Hepatocyte (in vitro differentiated cells): ENCODE results near the gene GATA6. TPM values are rescaled to one million over a fixed set of nuclear protein-coding genes. Genes with fewer than 3 reads are reported as not detected.

Source experiments
- DNase-seq: peaks from one replicate; pipeline ENCODE4 v3.0.0-alpha.2; 2016; ENCODE audit warnings: low spot score
- H2AFZ ChIP-seq: fragments of 200-600 bp; sonication (generic); 2 replicates; pipeline ENCODE4 v1.6.0; 2016; ENCODE audit warnings: antibody characterized with exemption, mild to moderate bottlenecking
- H3K27ac ChIP-seq: fragments of 200-600 bp; sonication (generic); 2 replicates; pipeline ENCODE4 v1.5.1; 2016; ENCODE audit warnings: mild to moderate bottlenecking
- H3K27me3 ChIP-seq: fragments of 200-600 bp; sonication (generic); 2 replicates; pipeline ENCODE4 v1.6.1; 2016
- H3K36me3 ChIP-seq: fragments of 200-600 bp; sonication (generic); replicated peaks from 2 replicates; pipeline ENCODE4 v1.5.1; 2016; ENCODE audit warnings: low read depth; ENCODE audit not compliant: insufficient read depth
- H3K4me1 ChIP-seq: fragments of 200-600 bp; sonication (generic); 2 replicates; pipeline ENCODE4 v1.5.1; 2016; ENCODE audit warnings: mild to moderate bottlenecking, moderate library complexity; ENCODE audit not compliant: insufficient read depth
- H3K4me2 ChIP-seq: fragments of 200-600 bp; sonication (generic); 2 replicates; pipeline ENCODE4 v1.6.0; 2016
- H3K4me3 ChIP-seq: fragments of 200-600 bp; sonication (generic); 2 replicates; pipeline ENCODE4 v1.5.1; 2016; ENCODE audit warnings: mild to moderate bottlenecking
- H3K79me2 ChIP-seq: fragments of 200-600 bp; sonication (generic); 2 replicates; pipeline ENCODE4 v1.6.0; 2017; ENCODE audit warnings: mild to moderate bottlenecking
- H3K9me2 ChIP-seq: fragments of 200-600 bp; sonication (generic); replicated peaks from 2 replicates; pipeline ENCODE4 v1.6.0; 2017; ENCODE audit warnings: mild to moderate bottlenecking; ENCODE audit not compliant: insufficient read depth
- H3K9me3 ChIP-seq: fragments of 200-600 bp; sonication (generic); 2 replicates; pipeline ENCODE4 v1.5.1; 2016; ENCODE audit warnings: low read depth, mild to moderate bottlenecking
- H4K20me1 ChIP-seq: fragments of 200-600 bp; sonication (generic); 2 replicates; pipeline ENCODE4 v1.6.0; 2016; ENCODE audit warnings: mild to moderate bottlenecking; ENCODE audit not compliant: insufficient read depth, poor library complexity, severe bottlenecking
- CTCF ChIP-seq: fragments of 200-600 bp; sonication (generic); IDR thresholded peaks from 2 replicates; pipeline ENCODE4 v1.5.1; 2016; ENCODE audit warnings: antibody characterized with exemption, mild to moderate bottlenecking; ENCODE audit not compliant: poor library complexity
- EZH2 ChIP-seq: fragments of 200-600 bp; sonication (generic); IDR thresholded peaks from 2 replicates; pipeline ENCODE4 v1.6.1; 2016; ENCODE audit warnings: antibody characterized with exemption, mild to moderate bottlenecking, borderline replicate concordance
- EZH2phosphoT487 ChIP-seq: fragments of 200-600 bp; sonication (generic); IDR thresholded peaks from one replicate; pipeline ENCODE4 v1.6.1; 2018; ENCODE audit warnings: antibody characterized with exemption, mild to moderate bottlenecking, low read depth, moderate library complexity; ENCODE audit not compliant: unreplicated experiment, severe bottlenecking
- WGBS: methylation state at CpG from one replicate; pipeline ENCODE4 v1.1.6; 2016; ENCODE audit warnings: low lambda C conversion rate; ENCODE audit errors: missing lambda C conversion rate; 5-methylcytosine and 5-hydroxymethylcytosine counted together
- polyA plus RNA-seq: library from polyadenylated mRNA; unstranded; fragments of >200 nt; fragmentation: Nextera tagmentation; extraction: Ambion mirVana; gene quantifications from 2 replicates; pipeline ENCODE4 v1.2.1, GENCODE V29; 2016
- total RNA-seq: library from RNA; depleted of rRNA; stranded (reverse); fragments of >200 nt; gene quantifications from 2 replicates; pipeline ENCODE4 v1.2.3, GENCODE V29; 2014

Gene GATA6
- total and polyA plus RNA-seq, 2 experiments from 2014 or later: 125 to 128 TPM

GRCh38 chr18:22172120-22172582 is 2.8 kb downstream of the GATA6 start:
- no peak for DNase-seq
- Histone ChIP-seq H2AFZ (no peak overlapping the region), H3K4me3 (peak overlapping the region; percentile 98), H4K20me1 (peaks cover 58% of the 10 kb centered on the region), H3K27ac (peak overlapping the region; percentile 100), H3K4me1 (no peaks in the 10 kb centered on the region), H3K79me2 (peaks cover 90% of the 10 kb centered on the region), H3K9me3 (no peaks in the 10 kb centered on the region), H3K4me2 (peak overlapping the region; percentile 84), H3K36me3 (no peaks in the 10 kb centered on the region), H3K27me3 (no peaks in the 10 kb centered on the region), H3K9me2 (no peaks in the 10 kb centered on the region)
- WGBS: 8% methylated on average over 19 of the region's 34 CpGs
- TF ChIP-seq EZH2phosphoT487: peak; percentile 36
- no peak for TF ChIP-seq EZH2

GRCh38 chr18:22172594-22173049 is 3.2 kb downstream of the GATA6 start:
- H3K4me3 ChIP-seq: peak overlapping the region; percentile 98
- peak overlapping the region; percentile 100 for H3K27ac ChIP-seq
- H3K4me1 ChIP-seq: no peaks in the 10 kb centered on the region
- no peaks in the 10 kb centered on the region for H3K27me3 ChIP-seq
- no peak overlapping the region for H2AFZ ChIP-seq
- peaks cover 58% of the 10 kb centered on the region for H4K20me1 ChIP-seq
- peaks cover 90% of the 10 kb centered on the region for H3K79me2 ChIP-seq
- H3K4me2 ChIP-seq: peak overlapping the region; percentile 84
- H3K9me2 ChIP-seq: no peaks in the 10 kb centered on the region
- no peaks in the 10 kb centered on the region for H3K36me3 ChIP-seq
- TF ChIP-seq EZH2phosphoT487: no peak
- no peak for TF ChIP-seq EZH2
- TF ChIP-seq CTCF: no peak
- H3K9me3 ChIP-seq: no peaks in the 10 kb centered on the region
- WGBS: 12% methylated on average over 7 of the region's 7 CpGs
- no peak for DNase-seq

GRCh38 chr18:22173221-22173927 is 4.0 kb downstream of the GATA6 start:
- Histone ChIP-seq H3K4me3 (peak overlapping the region; percentile 98), H3K4me1 (no peaks in the 10 kb centered on the region), H3K9me2 (no peaks in the 10 kb centered on the region), H3K4me2 (peak overlapping the region; percentile 84), H3K9me3 (no peaks in the 10 kb centered on the region), H3K27ac (peak overlapping the region; percentile 100), H4K20me1 (peaks cover 61% of the 10 kb centered on the region), H3K36me3 (no peaks in the 10 kb centered on the region), H3K27me3 (no peaks in the 10 kb centered on the region), H3K79me2 (peaks cover 89% of the 10 kb centered on the region), H2AFZ (no peak overlapping the region)
- no peak for DNase-seq
- 18% methylated on average over 22 of the region's 22 CpGs for WGBS
- peak; percentile 2 for TF ChIP-seq CTCF
- TF ChIP-seq EZH2phosphoT487: no peak

GRCh38 chr18:22173928-22174301 is 4.5 kb downstream of the GATA6 start:
- Histone ChIP-seq H3K4me3 (peak overlapping the region; percentile 98), H3K9me3 (no peaks in the 10 kb centered on the region), H3K79me2 (peaks cover 90% of the 10 kb centered on the region), H3K27me3 (no peaks in the 10 kb centered on the region), H3K36me3 (no peaks in the 10 kb centered on the region), H3K4me1 (no peaks in the 10 kb centered on the region), H3K4me2 (peak overlapping the region; percentile 84), H4K20me1 (peaks cover 62% of the 10 kb centered on the region), H3K27ac (peak overlapping the region; percentile 100), H3K9me2 (no peaks in the 10 kb centered on the region), H2AFZ (no peak overlapping the region)
- WGBS: 18% methylated on average over 6 of the region's 6 CpGs
- no peak for DNase-seq
- TF ChIP-seq EZH2: no peak
- no peak for TF ChIP-seq CTCF
- no peak for TF ChIP-seq EZH2phosphoT487
